Thoracic aorta (tissue), 2 donors: ENCODE measurements around the gene BMPER. TPM values are rescaled to one million over a fixed set of nuclear protein-coding genes. Genes with fewer than 3 reads are reported as not detected.

ENCODE experiments used
- ATAC-seq: fragments of 150-250 bp; one replicate; pipeline ENCODE4 v1.8.0; 2017; ENCODE audit warnings: low read depth; ENCODE audit not compliant: insufficient number of reproducible peaks, low FRiP score
- DNase-seq: peaks from one replicate; pipeline ENCODE4 v3.0.0-alpha.2; 2020; ENCODE audit warnings: low spot score
- H3K27ac ChIP-seq, 2 donors: fragments of 200-600 bp; sonication (generic); 1 replicate in 1 of 2; 2 replicates in 1 of 2; pipeline ENCODE4 v1.5.1; 2016; ENCODE audit warnings: mild to moderate bottlenecking in 2 of 2, moderate library complexity in 2 of 2
- H3K27me3 ChIP-seq: fragments of 200-600 bp; sonication (generic); replicated peaks from 2 replicates; pipeline ENCODE4 v1.6.0; 2016; ENCODE audit warnings: mild to moderate bottlenecking; ENCODE audit not compliant: insufficient read depth
- H3K36me3 ChIP-seq: fragments of 200-600 bp; sonication (generic); one replicate; pipeline ENCODE4 v1.5.1; 2016
- H3K4me1 ChIP-seq, 2 donors: fragments of 200-600 bp; sonication (generic); 1 replicate in 1 of 2; 2 replicates in 1 of 2; pipeline versions ENCODE4 v1.5.1 to v1.6.0; 2016; ENCODE audit warnings: low read depth in 2 of 2, mild to moderate bottlenecking in 1 of 2; ENCODE audit not compliant: control insufficient read depth in 1 of 2
- H3K4me3 ChIP-seq: fragments of 200-600 bp; sonication (generic); 2 replicates; pipeline ENCODE4 v1.5.1; 2016; ENCODE audit warnings: mild to moderate bottlenecking
- H3K9me3 ChIP-seq: fragments of 200-600 bp; sonication (generic); 2 replicates; pipeline ENCODE4 v1.5.1; 2016
- CTCF ChIP-seq: fragments of 200-600 bp; sonication (generic); IDR thresholded peaks from one replicate; pipeline ENCODE4 v1.5.1; 2019; ENCODE audit warnings: antibody characterized with exemption
- total RNA-seq, 2 donors: library from RNA; depleted of rRNA; stranded (reverse); fragments of >200 nt; gene quantifications; one replicate each; pipeline versions ENCODE4 v1.1.0 to v1.2.3, GENCODE V29; 2016

Gene BMPER
- total RNA-seq, 2 donors from 2014 or later, result 0.54 to 2.3 TPM

GRCh38 chr7:34036972-34037792 lies 131.8 kb downstream of the BMPER start:
- TF ChIP-seq CTCF, result no peak
- no peak overlapping the region for H3K4me3 ChIP-seq
- H3K9me3 ChIP-seq, result no peaks in the 10 kb centered on the region
- H3K4me1 ChIP-seq, result no peaks in the 10 kb centered on the region
- DNase-seq, result no peak
- ATAC-seq, result no peak
- H3K36me3 ChIP-seq, result no peaks in the 10 kb centered on the region
- no peak overlapping the region for H3K27ac ChIP-seq
- H3K27me3 ChIP-seq, result no peaks in the 10 kb centered on the region

- TF ChIP-seq CTCF, result no peak
- Histone ChIP-seq H3K4me1 (no peaks in the 10 kb centered on the region), H3K9me3 (no peaks in the 10 kb centered on the region), H3K4me3 (no peak overlapping the region), H3K27ac (no peak overlapping the region), H3K27me3 (no peaks in the 10 kb centered on the region), H3K36me3 (no peaks in the 10 kb centered on the region)
- ATAC-seq (no peak), DNase-seq (no peak)
These were observed 133.6 kb downstream of the BMPER start for GRCh38 chr7:34038816-34039470.

GRCh38 chr7:34041707-34042106 lies 136.4 kb downstream of the BMPER start:
- ATAC-seq, result no peak

GRCh38 chr7:34042406-34042805 lies 137.1 kb downstream of the BMPER start:
- H3K27ac ChIP-seq, result no peak overlapping the region
- no peak for TF ChIP-seq CTCF
- DNase-seq, result no peak
- no peaks in the 10 kb centered on the region for H3K4me1 ChIP-seq
- no peak overlapping the region for H3K4me3 ChIP-seq
- H3K9me3 ChIP-seq, result no peaks in the 10 kb centered on the region
- ATAC-seq, result no peak
- no peaks in the 10 kb centered on the region for H3K27me3 ChIP-seq
- H3K36me3 ChIP-seq, result no peaks in the 10 kb centered on the region

More at GRCh38 chr7:34041707-34042106, 136.4 kb downstream of the BMPER start:
- no peak for DNase-seq
- Histone ChIP-seq H3K9me3 (no peaks in the 10 kb centered on the region), H3K27ac (no peak overlapping the region), H3K4me3 (no peak overlapping the region), H3K27me3 (no peaks in the 10 kb centered on the region), H3K36me3 (no peaks in the 10 kb centered on the region), H3K4me1 (no peaks in the 10 kb centered on the region)
- no peak for TF ChIP-seq CTCF

- H3K27ac ChIP-seq, result no peak overlapping the region
- ATAC-seq, result no peak
- H3K9me3 ChIP-seq, result no peaks in the 10 kb centered on the region
- DNase-seq, result no peak
- H3K27me3 ChIP-seq, result no peaks in the 10 kb centered on the region
- no peaks in the 10 kb centered on the region for H3K36me3 ChIP-seq
- no peaks in the 10 kb centered on the region for H3K4me1 ChIP-seq
- TF ChIP-seq CTCF, result no peak
- no peak overlapping the region for H3K4me3 ChIP-seq
These were observed 138.3 kb downstream of the BMPER start for GRCh38 chr7:34043461-34044305.
